ENCODE results near the gene ZNF784.

DNA sequence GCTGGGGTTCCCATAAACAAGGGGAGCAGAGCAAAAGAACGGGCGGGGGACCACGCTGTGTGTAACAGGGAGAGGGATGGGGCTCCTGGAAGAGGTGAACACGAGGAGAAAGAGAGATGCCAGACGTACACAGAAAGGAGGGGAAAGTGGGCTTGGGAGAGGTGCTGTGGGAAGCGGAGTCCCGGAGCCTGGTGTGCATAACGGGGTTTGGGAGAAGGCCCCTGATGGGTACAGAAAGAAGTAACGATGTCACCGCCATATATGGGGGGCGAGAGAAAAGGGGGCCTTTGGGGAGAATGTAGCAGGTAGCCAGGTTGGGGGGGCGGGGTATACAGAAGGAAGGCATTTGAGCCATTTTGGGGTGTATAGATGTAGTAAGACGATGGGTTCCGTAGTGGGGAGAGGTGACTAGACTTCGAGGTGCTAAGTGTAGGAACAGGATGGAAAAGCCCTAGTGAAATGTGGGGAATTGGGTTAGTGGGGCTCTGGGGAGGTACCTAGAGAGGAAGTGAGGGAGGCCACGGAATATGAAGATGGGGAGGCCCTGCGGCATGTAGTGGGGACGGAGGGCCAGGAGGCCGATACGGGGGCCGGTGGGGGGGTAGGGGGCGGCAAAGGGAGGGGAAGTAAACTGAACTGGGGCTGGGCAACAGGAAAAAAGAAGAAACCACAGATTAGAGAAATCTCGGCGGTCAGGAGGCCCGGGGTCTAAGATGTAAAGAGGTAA, 17.2 kb upstream of the ZNF784 start:
- no peak for TF ChIP-seq EZH2 (IDR thresholded peaks at IDR 0.05; ENCODE audit: insufficient read depth, poor library complexity, severe bottlenecking)
- no peak for TF ChIP-seq EZH2phosphoT487 (IDR thresholded peaks at IDR 0.05; ENCODE audit: insufficient read depth, low read depth)
